HCT116 (cell line): ENCODE data around the gene PGC. TPM values are rescaled to one million over a fixed set of nuclear protein-coding genes. Genes with fewer than 3 reads are reported as not detected.
A peak's percentile ranks its signal among the peaks of the same experiment; 100 is the strongest.

ENCODE experiments used
- ATAC-seq: fragments of 200-7000 bp; cut with Tn5 transposase; 2 replicates; pipeline ENCODE4 v1.9.1; 2020; ENCODE audit warnings: mild to moderate bottlenecking, moderate library complexity
- BruUV-seq: library from RNA; stranded (reverse); fragments of 400-500 nt; replicated peaks from 2 replicates; lab custom pipeline; 2021; lab: Mats Ljungman, UMichigan
- CTCF ChIA-PET: fragments of 300-600 bp; sonication (Branson Sonifier 250); formaldehyde crosslinking; loops from one replicate; lab custom pipeline; 2021; ENCODE audit warnings: antibody characterized with exemption; lab: Charles Lee
- POLR2A ChIA-PET: fragments of 300-600, 350-600 bp; sonication (Branson Sonifier 250); formaldehyde crosslinking; loops from one replicate; lab custom pipeline; 2021; ENCODE audit warnings: antibody characterized with exemption; lab: Charles Lee
- RAD21 ChIA-PET, 2 experiments: fragments of 300-600 bp; sonication (Branson Sonifier 250); formaldehyde crosslinking; loops; one replicate each; lab custom pipeline; 2023; ENCODE audit warnings: low total read pairs in 2 of 2; ENCODE audit not compliant: uncharacterized antibody in 2 of 2, unreplicated experiment in 2 of 2, low non-redundant PET in 1 of 2; lab: Charles Lee
- DNase-seq: peaks from one replicate; pipeline ENCODE4 v3.0.0-alpha.2; 2010; ENCODE audit warnings: low read depth, low spot score
- H2AFZ ChIP-seq: fragments of 200-600 bp; shearing (Covaris generic), sonication (generic); 2 replicates; pipeline ENCODE4 v1.6.1; 2017; ENCODE audit warnings: low read depth, mixed run types, mixed read lengths, antibody characterized with exemption, low read length; ENCODE audit not compliant: poor library complexity, severe bottlenecking
- H3K27ac ChIP-seq: 2 replicates; pipeline ENCODE4 v1.5.1; 2012; ENCODE audit warnings: low read depth, low read length
- H3K27me3 ChIP-seq: fragments of 200-600 bp; sonication (generic); 2 replicates; pipeline ENCODE4 v1.6.1; 2016; ENCODE audit warnings: mixed run types, low read length, mixed read lengths; ENCODE audit not compliant: insufficient read depth
- H3K36me3 ChIP-seq, 2 experiments: fragments of 200-500 bp in 1 of 2; fragments of 200-600 bp in 1 of 2; sonication (Bioruptor generic) in 1 of 2; sonication (generic) in 1 of 2; 2 replicates each; pipeline versions ENCODE4 v1.5.1 to v1.6.1; 2014 to 2016; ENCODE audit warnings: low read length in 2 of 2, inconsistent platforms in 1 of 2, mixed read lengths in 1 of 2, mixed run types in 1 of 2; ENCODE audit not compliant: insufficient read depth in 2 of 2, control insufficient read depth in 1 of 2
- H3K4me1 ChIP-seq, 2 experiments: fragments of 200-600 bp in 1 of 2; sonication (generic) in 1 of 2; 2 replicates each; pipeline versions ENCODE4 v1.5.1 to v1.6.1; 2012 to 2017; ENCODE audit warnings: low read length in 2 of 2, inconsistent platforms in 1 of 2, mild to moderate bottlenecking in 1 of 2, mixed read lengths in 1 of 2, mixed run types in 1 of 2, moderate library complexity in 1 of 2; ENCODE audit not compliant: insufficient read depth in 2 of 2, control insufficient read depth in 1 of 2
- H3K4me2 ChIP-seq: fragments of 200-600 bp; sonication (generic); 2 replicates; pipeline ENCODE4 v1.6.1; 2017; ENCODE audit warnings: mixed run types, low read length, mixed read lengths
- H3K4me3 ChIP-seq, 2 experiments: fragments of 200-600 bp in 1 of 2; sonication (generic) in 1 of 2; replicated peaks in 1 of 2; 2 replicates each; pipeline ENCODE4 v1.5.1; 2011 to 2016; ENCODE audit warnings: low read length in 2 of 2, control low read depth in 1 of 2, low read depth in 1 of 2, mild to moderate bottlenecking in 1 of 2, mixed read lengths in 1 of 2, mixed run types in 1 of 2
- H3K79me2 ChIP-seq: fragments of 200-600 bp; sonication (generic); 2 replicates; pipeline ENCODE4 v1.6.1; 2017; ENCODE audit warnings: mild to moderate bottlenecking, mixed run types, low read length, moderate library complexity, mixed read lengths; ENCODE audit not compliant: insufficient read depth
- H3K9ac ChIP-seq: fragments of 200-600 bp; sonication (generic); 2 replicates; pipeline ENCODE4 v1.6.1; 2016; ENCODE audit warnings: low read length, mixed read lengths
- H3K9me2 ChIP-seq: fragments of 200-600 bp; sonication (generic), shearing (Covaris generic); 2 replicates; pipeline ENCODE4 v1.6.1; 2017; ENCODE audit warnings: mixed run types, mild to moderate bottlenecking, moderate library complexity; ENCODE audit not compliant: insufficient read depth
- H3K9me3 ChIP-seq, 2 experiments: fragments of 200-500 bp in 1 of 2; fragments of 200-600 bp in 1 of 2; sonication (Bioruptor generic) in 1 of 2; sonication (generic) in 1 of 2; 2 replicates each; pipeline ENCODE4 v1.6.1; 2014 to 2017; ENCODE audit warnings: low read length in 2 of 2, mixed read lengths in 2 of 2, inconsistent platforms in 1 of 2, low read depth in 1 of 2, mild to moderate bottlenecking in 1 of 2, mixed run types in 1 of 2, moderate library complexity in 1 of 2; ENCODE audit not compliant: control insufficient read depth in 1 of 2, insufficient read depth in 1 of 2
- H4K20me1 ChIP-seq: fragments of 200-600 bp; sonication (generic), shearing (Covaris generic); 2 replicates; pipeline ENCODE4 v1.6.1; 2017; ENCODE audit warnings: mixed run types, mild to moderate bottlenecking, moderate library complexity; ENCODE audit not compliant: insufficient read depth
- CEBPB ChIP-seq: IDR thresholded peaks from 2 replicates; pipeline ENCODE4 v1.6.1; 2012; ENCODE audit warnings: low read depth
- EZH2 ChIP-seq: fragments of 200-600 bp; sonication (generic); IDR thresholded peaks from 2 replicates; pipeline ENCODE4 v1.6.1; 2017; ENCODE audit warnings: antibody characterized with exemption, mixed run types
- ZNF274 ChIP-seq: fragments of 200-500 bp; sonication (Bioruptor generic); IDR thresholded peaks from 2 replicates; pipeline ENCODE4 v1.6.1; 2014; ENCODE audit warnings: mild to moderate bottlenecking, low read depth, low read length, inconsistent platforms
- intact Hi-C: fragments of 100-400 bp; cut with micrococcal nuclease; formaldehyde crosslinking; loops from 2 replicates; pipeline ENCODE4 v1.10.0; 2022
- total RNA-seq: library from RNA; stranded (reverse); gene quantifications from one replicate; pipeline ENCODE4 v1.2.1, GENCODE V29; 2021; ENCODE audit not compliant: unreplicated experiment

The PGC gene
- total RNA-seq, 1 experiment from 2014 or later: 1.2 TPM

DNA sequence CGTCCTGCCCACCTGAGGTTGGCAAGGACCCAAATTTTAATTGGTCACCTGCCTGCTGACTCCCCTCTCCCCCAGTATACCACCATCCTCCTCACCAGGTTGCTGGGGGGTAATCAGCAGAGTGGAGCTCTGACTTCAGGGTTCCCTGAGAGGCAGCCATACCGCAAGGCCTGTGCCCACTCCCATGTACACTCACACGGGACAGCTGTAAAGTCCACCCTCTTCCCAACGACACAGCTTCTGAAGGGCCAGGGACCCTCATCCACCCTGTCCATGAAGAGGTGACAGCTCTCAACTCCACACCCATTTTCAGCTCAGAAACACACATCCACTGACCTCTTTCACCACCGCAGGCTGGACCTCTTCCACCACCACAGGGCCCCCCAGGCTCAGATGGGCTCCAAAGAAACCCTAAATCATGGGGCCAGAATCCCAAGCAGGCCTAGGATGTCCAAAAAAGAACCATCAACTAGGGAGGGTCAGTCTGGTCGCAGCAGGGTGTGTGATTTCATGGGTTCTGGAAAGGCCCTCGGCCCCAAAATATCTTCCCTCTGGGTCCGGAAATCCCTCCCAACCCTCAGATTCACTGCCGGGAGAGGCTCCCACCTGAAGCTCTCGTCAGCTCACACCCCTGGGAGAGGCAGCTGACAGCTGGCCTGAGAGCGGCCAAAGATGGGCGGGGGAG is 41.7 kb downstream of the PGC start:
- Histone ChIP-seq H3K9me3 (no peaks in the 10 kb centered on the region), H3K27ac (peak overlapping the region; percentile 40), H3K9ac (peak overlapping the region; percentile 23; the same call in 1 of the 2 replicates), H2AFZ (peak overlapping the region; percentile 20), H3K9me2 (no peaks in the 10 kb centered on the region), H3K79me2 (no peaks in the 10 kb centered on the region), H4K20me1 (no peaks in the 10 kb centered on the region), H3K4me2 (peak overlapping the region; percentile 60), H3K27me3 (no peaks in the 10 kb centered on the region), H3K4me3 (no peak overlapping the region), H3K4me1 (peaks cover 0 to 14% of the 10 kb centered on the region in 2 experiments; a peak in 3 of 4 replicates), H3K36me3 (no peaks in the 10 kb centered on the region)
- no peak for TF ChIP-seq CEBPB
- POLR2A ChIA-PET: no interaction called here
- CTCF ChIA-PET: interaction anchor here (0.6 to 3.4 kb wide), 13 partner anchors 8 to 103 kb away, joined by 3 to 19 read pairs (median 4); no protein-coding TSS in a partner anchor
- intact Hi-C loops: loop anchor here (5.0 kb wide), 1 partner anchor 337 kb away; no protein-coding TSS in a partner anchor
- BruUV-seq: no TSS peak
- ATAC-seq: no peak
- RAD21 ChIA-PET: no interaction called here
- no peak for DNase-seq

DNA sequence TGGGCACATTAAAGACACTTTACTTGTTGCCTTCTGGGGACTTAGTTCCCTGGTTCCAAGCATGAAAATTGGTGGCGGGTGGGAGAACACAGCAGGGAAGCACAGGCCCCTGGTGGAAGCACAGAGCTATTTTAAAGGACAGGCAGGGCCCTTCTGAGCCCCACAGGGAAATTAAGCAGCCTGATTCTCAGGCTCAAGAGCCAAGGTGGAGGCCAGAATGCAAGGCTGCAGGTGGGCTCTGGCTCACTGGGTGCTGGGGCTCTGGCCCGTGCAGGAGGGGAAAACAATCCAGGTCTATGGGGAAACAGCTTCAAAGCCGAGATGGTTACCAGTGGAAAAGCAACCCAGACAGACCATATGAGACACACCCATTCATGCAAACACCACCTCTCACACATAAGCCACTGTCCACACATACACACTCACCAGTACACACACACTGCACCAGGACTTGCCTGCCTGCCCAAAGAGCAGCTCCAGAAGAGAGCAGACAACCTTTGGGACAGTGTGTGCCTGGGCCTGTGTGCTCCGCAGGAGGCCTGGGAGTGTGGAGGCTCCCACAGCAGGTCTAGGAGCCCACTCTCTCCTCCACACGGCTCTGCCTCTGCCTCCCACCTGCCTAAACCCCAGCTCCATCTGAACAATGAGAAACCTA is 42.4 kb downstream of the PGC start:
- no peaks in the 10 kb centered on the region for H3K36me3 ChIP-seq
- no peak overlapping the region for H3K9ac ChIP-seq
- no peaks in the 10 kb centered on the region for H4K20me1 ChIP-seq
- DNase-seq: no peak
- ChIA-PET CTCF (interaction anchor here (0.7 to 3.4 kb wide), 6 partner anchors 9 to 71 kb away, joined by 3 to 19 read pairs (median 4); no protein-coding TSS in a partner anchor), POLR2A (no interaction called here), RAD21 (no interaction called here)
- no peaks in the 10 kb centered on the region for H3K9me3 ChIP-seq
- peaks cover 0 to 14% of the 10 kb centered on the region in 2 experiments; a peak in 3 of 4 replicates for H3K4me1 ChIP-seq
- no peaks in the 10 kb centered on the region for H3K9me2 ChIP-seq
- H3K79me2 ChIP-seq: no peaks in the 10 kb centered on the region
- no peak overlapping the region for H3K4me3 ChIP-seq
- no peaks in the 10 kb centered on the region for H3K27me3 ChIP-seq
- no peak overlapping the region for H3K27ac ChIP-seq
- H3K4me2 ChIP-seq: no peak overlapping the region
- no peak overlapping the region for H2AFZ ChIP-seq
- no peak for ATAC-seq
- no TSS peak for BruUV-seq
- intact Hi-C loops: loop anchor here (5.0 kb wide), 1 partner anchor 338 kb away; no protein-coding TSS in a partner anchor
- TF ChIP-seq EZH2 (no peak), ZNF274 (no peak)
